HUES48 (cell line): ENCODE measurements around the gene TCEA3.
A peak's percentile ranks its signal among the peaks of the same experiment; 100 is the strongest.

Experiments used
- H3K27ac ChIP-seq: one replicate; pipeline ENCODE4 v1.7.0; 2013; ENCODE audit warnings: low read depth, low read length, inconsistent platforms
- H3K27me3 ChIP-seq: 2 replicates; pipeline ENCODE4 v1.6.1; 2013; ENCODE audit warnings: mild to moderate bottlenecking, low read length; ENCODE audit not compliant: control insufficient read depth, insufficient read depth
- H3K36me3 ChIP-seq: 2 replicates; pipeline ENCODE4 v1.6.1; 2013; ENCODE audit warnings: low read length; ENCODE audit not compliant: control insufficient read depth, insufficient read depth
- H3K4me1 ChIP-seq: 2 replicates; pipeline ENCODE4 v1.6.1; 2013; ENCODE audit warnings: mild to moderate bottlenecking, low read length; ENCODE audit not compliant: control insufficient read depth, insufficient read depth
- H3K4me3 ChIP-seq: 2 replicates; pipeline ENCODE4 v1.5.1; 2013; ENCODE audit warnings: mild to moderate bottlenecking, low read depth, low read length
- H3K9ac ChIP-seq: 2 replicates; pipeline ENCODE4 v1.6.1; 2013; ENCODE audit warnings: mild to moderate bottlenecking, low read depth, low read length, moderate library complexity
- H3K9me3 ChIP-seq: 2 replicates; pipeline ENCODE4 v1.6.1; 2013; ENCODE audit warnings: low read length; ENCODE audit not compliant: control insufficient read depth, insufficient read depth

Gene TCEA3

DNA sequence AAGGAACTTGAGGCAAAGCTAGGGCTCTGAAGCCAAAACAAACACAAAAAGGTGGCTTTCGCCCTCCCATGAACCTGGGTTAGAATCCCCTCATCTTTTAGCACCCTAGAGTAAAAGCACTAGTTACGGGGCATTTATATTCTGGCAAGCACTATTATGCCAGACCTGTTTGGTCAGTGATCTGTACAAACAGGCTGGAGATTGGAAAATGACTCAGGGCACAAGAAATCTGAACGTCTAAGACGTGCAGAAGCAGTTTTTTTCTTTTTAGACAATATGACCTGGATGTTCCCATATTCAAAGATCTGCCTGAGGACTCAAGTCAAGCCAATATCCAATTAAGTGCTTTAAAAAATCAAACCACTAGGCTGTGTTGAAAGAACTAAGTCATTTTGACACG is 58.0 kb downstream of the TCEA3 start:
- Histone ChIP-seq H3K27me3 (peaks cover 89% of the 10 kb centered on the region), H3K4me3 (no peak overlapping the region), H3K36me3 (peaks cover 9% of the 10 kb centered on the region), H3K4me1 (peaks cover 12% of the 10 kb centered on the region), H3K9me3 (peaks cover 29% of the 10 kb centered on the region), H3K27ac (no peak overlapping the region), H3K9ac (no peak overlapping the region)

GRCh38 chr1:23366146-23366545 is 58.4 kb downstream of the TCEA3 start:
- Histone ChIP-seq H3K27me3 (peaks cover 89% of the 10 kb centered on the region), H3K9ac (no peak overlapping the region), H3K36me3 (peaks cover 9% of the 10 kb centered on the region), H3K9me3 (peaks cover 33% of the 10 kb centered on the region), H3K4me3 (no peak overlapping the region), H3K27ac (no peak overlapping the region), H3K4me1 (peaks cover 8% of the 10 kb centered on the region)

GRCh38 chr1:23362218-23362713 is 62.3 kb downstream of the TCEA3 start:
- Histone ChIP-seq H3K4me3 (no peak overlapping the region), H3K27ac (no peak overlapping the region), H3K27me3 (peaks cover 95% of the 10 kb centered on the region), H3K9me3 (peaks cover 56% of the 10 kb centered on the region), H3K9ac (no peak overlapping the region), H3K4me1 (no peaks in the 10 kb centered on the region), H3K36me3 (peaks cover 9% of the 10 kb centered on the region)

DNA sequence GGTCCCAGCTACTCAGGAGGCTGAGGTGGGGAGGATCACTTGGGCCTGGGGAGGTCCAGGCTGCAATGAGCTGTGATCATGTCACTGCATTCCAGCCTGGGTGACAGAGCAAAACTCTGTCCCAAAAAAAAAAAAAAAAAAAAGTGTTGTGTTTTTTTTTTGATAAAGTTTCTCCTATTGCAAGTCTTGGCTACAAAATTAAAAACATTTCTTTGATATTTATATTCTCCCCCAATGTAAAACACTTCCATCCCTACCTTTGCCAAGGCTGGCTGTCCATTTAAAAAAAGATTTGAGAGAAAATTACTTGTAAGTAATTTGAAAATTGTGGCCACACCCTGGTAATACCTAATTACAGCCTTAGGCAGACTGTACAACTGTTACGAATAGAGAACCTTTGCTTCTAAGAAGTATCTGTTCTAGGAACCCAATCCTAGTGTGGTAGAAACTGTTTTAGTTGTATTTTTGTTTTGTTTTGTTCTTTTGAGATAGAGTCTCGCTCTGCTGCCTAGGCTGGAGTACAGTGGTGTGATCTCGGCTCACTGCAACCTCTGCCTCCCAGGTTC is 66.2 kb downstream of the TCEA3 start:
- Histone ChIP-seq H3K36me3 (peaks cover 9% of the 10 kb centered on the region), H3K4me3 (no peak overlapping the region), H3K27me3 (peaks cover 98% of the 10 kb centered on the region), H3K27ac (no peak overlapping the region), H3K4me1 (no peaks in the 10 kb centered on the region), H3K9ac (no peak overlapping the region), H3K9me3 (peaks cover 45% of the 10 kb centered on the region)

GRCh38 chr1:23357138-23357908 is 67.2 kb downstream of the TCEA3 start:
- Histone ChIP-seq H3K4me1 (no peaks in the 10 kb centered on the region), H3K9me3 (peaks cover 34% of the 10 kb centered on the region), H3K4me3 (no peak overlapping the region), H3K9ac (no peak overlapping the region), H3K27ac (no peak overlapping the region), H3K27me3 (peaks cover 98% of the 10 kb centered on the region), H3K36me3 (peaks cover 4% of the 10 kb centered on the region)

- Histone ChIP-seq H3K4me1 (no peaks in the 10 kb centered on the region), H3K27me3 (peaks cover 98% of the 10 kb centered on the region), H3K27ac (no peak overlapping the region), H3K4me3 (no peak overlapping the region), H3K9ac (no peak overlapping the region), H3K36me3 (no peaks in the 10 kb centered on the region), H3K9me3 (peaks cover 27% of the 10 kb centered on the region)
Observed at GRCh38 chr1:23356471-23357137, 67.9 kb downstream of the TCEA3 start.

DNA sequence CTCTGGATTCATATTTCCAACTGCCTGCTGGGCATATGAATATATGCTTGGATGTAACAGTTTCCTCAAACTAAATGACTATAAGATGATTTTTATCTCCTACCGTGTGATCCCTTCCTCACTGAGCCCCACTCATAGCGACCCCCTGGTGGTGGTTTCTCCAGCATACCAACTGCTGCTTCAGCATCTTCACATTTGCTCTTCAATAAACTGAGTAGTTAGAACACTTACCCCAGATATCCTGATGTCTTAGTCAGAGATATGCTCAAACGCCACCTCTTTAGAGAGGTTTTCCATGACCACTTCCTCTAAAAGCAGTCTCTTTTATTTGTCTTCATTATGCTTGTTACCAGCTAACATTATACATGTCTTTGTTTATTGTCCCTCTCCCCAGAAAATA is 70.3 kb downstream of the TCEA3 start:
- Histone ChIP-seq H3K4me3 (no peak overlapping the region), H3K27me3 (peaks cover 98% of the 10 kb centered on the region)

GRCh38 chr1:23352096-23352695 is 72.4 kb downstream of the TCEA3 start:
- Histone ChIP-seq H3K4me1 (no peaks in the 10 kb centered on the region), H3K9me3 (no peaks in the 10 kb centered on the region), H3K27ac (no peak overlapping the region), H3K9ac (no peak overlapping the region), H3K36me3 (no peaks in the 10 kb centered on the region), H3K27me3 (peaks cover 97% of the 10 kb centered on the region), H3K4me3 (no peak overlapping the region)

More for the DNA sequence above, 70.3 kb downstream of the TCEA3 start:
- Histone ChIP-seq H3K9me3 (0 out of 2 replicates have a peak, but pooled peaks cover 4% of the 10 kb centered on the region), H3K27ac (no peak overlapping the region), H3K9ac (no peak overlapping the region), H3K36me3 (no peaks in the 10 kb centered on the region), H3K4me1 (no peaks in the 10 kb centered on the region)

- no peaks in the 10 kb centered on the region for H3K9me3 ChIP-seq
- no peak overlapping the region for H3K4me3 ChIP-seq
- H3K27ac ChIP-seq = no peak overlapping the region
- peaks cover 18% of the 10 kb centered on the region for H3K4me1 ChIP-seq
- no peak overlapping the region for H3K9ac ChIP-seq
- no peaks in the 10 kb centered on the region for H3K36me3 ChIP-seq
- H3K27me3 ChIP-seq = peaks cover 48% of the 10 kb centered on the region
Observed at GRCh38 chr1:23345920-23346319, 78.6 kb downstream of the TCEA3 start.

DNA sequence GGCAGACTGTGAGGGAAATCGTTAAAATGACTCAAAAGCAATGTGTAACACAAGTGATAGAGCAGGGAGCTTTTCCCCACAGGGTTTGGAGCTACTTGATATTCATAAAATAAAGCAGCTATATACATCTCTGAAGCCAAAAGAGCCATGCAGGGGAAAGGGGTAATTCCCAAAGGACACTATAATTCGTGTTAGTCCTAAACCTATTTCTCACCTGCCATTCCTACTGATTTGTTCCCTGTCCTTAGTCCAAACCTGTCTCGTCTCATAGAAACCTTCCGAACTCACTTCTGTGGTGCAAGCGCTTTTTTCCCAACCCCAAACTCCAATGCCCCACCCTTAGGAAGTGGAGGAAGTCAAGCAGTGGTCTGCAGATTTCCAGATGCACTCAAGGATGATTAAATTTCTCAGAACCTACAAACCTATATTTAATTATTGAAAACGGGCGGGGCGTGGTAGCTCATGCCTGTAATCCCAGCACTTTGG is 79.5 kb downstream of the TCEA3 start:
- H3K9me3 ChIP-seq = no peaks in the 10 kb centered on the region

More for the DNA sequence above, 79.5 kb downstream of the TCEA3 start:
- H3K4me3 ChIP-seq = peak overlapping the region; percentile 98
- peak overlapping the region; percentile 74 for H3K9ac ChIP-seq
- peaks cover 4% of the 10 kb centered on the region; the same call in 1 of the 2 replicates for H3K36me3 ChIP-seq
- peaks cover 40% of the 10 kb centered on the region for H3K27me3 ChIP-seq
- peak overlapping the region; percentile 78 for H3K27ac ChIP-seq
- H3K4me1 ChIP-seq = peaks cover 18% of the 10 kb centered on the region
